HFF-Myc (cell line): ENCODE results near the gene TMEM134.
"Not testable (repeated sequence)": the region's sequence is repeated elsewhere in the genome, so short reads cannot be mapped to it uniquely, and the experiment has no call there.

ENCODE experiments used
- DNase-seq: peaks from one replicate; pipeline ENCODE4 v3.0.0-alpha.2; 2011; ENCODE audit warnings: low read depth; ENCODE audit errors: extremely low read depth
- H3K4me3 ChIP-seq: replicated peaks from 2 replicates; pipeline ENCODE4 v1.5.1; 2011; ENCODE audit warnings: low read depth, mild to moderate bottlenecking, control low read depth, low read length
- TF ChIP-seq, protein P1 (sequence below): IDR thresholded peaks from 2 replicates; pipeline ENCODE4 v1.5.1; 2012; ENCODE audit warnings: mild to moderate bottlenecking, low read depth, low read length, control low read depth; ENCODE audit errors: missing control alignments

TMEM134 gene

GRCh38 chr11:67468759-67469507 lies at the start of gene TMEM134:
TMEM134 (minus strand) TSS chr11:67469251; CDS start chr11:67469192, 59 bp downstream.
- peak within 1 kb of the TSS; percentile 55 for H3K4me3 ChIP-seq
- peak; percentile 62 for DNase-seq
- TF ChIP-seq, protein P1, sequence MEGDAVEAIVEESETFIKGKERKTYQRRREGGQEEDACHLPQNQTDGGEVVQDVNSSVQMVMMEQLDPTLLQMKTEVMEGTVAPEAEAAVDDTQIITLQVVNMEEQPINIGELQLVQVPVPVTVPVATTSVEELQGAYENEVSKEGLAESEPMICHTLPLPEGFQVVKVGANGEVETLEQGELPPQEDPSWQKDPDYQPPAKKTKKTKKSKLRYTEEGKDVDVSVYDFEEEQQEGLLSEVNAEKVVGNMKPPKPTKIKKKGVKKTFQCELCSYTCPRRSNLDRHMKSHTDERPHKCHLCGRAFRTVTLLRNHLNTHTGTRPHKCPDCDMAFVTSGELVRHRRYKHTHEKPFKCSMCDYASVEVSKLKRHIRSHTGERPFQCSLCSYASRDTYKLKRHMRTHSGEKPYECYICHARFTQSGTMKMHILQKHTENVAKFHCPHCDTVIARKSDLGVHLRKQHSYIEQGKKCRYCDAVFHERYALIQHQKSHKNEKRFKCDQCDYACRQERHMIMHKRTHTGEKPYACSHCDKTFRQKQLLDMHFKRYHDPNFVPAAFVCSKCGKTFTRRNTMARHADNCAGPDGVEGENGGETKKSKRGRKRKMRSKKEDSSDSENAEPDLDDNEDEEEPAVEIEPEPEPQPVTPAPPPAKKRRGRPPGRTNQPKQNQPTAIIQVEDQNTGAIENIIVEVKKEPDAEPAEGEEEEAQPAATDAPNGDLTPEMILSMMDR, result peak; percentile 31

- no peak for DNase-seq
- TF ChIP-seq, protein P1, result no peak
- H3K4me3 ChIP-seq, result no peak overlapping the region
These were observed 48.9 kb upstream of the TMEM134 start for GRCh38 chr11:67517784-67518552.

DNA sequence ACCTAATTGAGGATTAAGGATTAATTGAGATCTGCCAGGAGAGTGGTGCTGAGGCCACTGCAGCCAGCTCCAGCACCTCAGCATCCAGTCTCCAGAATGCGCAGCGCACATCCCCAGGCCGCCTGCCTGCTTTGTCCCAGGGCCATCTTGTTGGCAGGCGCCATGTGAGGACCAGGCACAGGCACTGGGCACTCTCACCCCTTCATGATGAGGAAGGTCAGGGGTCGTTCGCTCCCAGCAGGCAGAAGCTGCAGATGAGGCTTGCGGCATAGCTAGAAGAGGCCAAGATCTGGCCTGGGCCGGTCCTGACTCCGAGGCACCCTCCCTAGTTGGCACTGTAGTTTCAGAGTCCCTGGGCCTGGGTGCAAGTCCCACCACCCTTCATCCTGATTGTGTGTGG lies 47.8 kb upstream of the TMEM134 start:
- TF ChIP-seq, protein P1, result no peak
- no peak for DNase-seq
- H3K4me3 ChIP-seq, result no peak overlapping the region

- TF ChIP-seq, protein P1, result no peak
- no peak for DNase-seq
- no peak overlapping the region for H3K4me3 ChIP-seq
These were observed 45.1 kb upstream of the TMEM134 start for GRCh38 chr11:67514116-67514515.

- DNase-seq, H3K4me3 ChIP-seq: not testable (repeated sequence)
These were observed 42.5 kb upstream of the TMEM134 start for GRCh38 chr11:67511558-67511957.

GRCh38 chr11:67510023-67510345 lies 40.9 kb upstream of the TMEM134 start:
- TF ChIP-seq, protein P1, result no peak

GRCh38 chr11:67508486-67509121 lies 39.6 kb upstream of the TMEM134 start:
- H3K4me3 ChIP-seq, result peak overlapping the region; percentile 65
- DNase-seq, result peak; percentile 77
- TF ChIP-seq, protein P1, result no peak

More at GRCh38 chr11:67510023-67510345, 40.9 kb upstream of the TMEM134 start:
- no peak overlapping the region for H3K4me3 ChIP-seq
- DNase-seq, result no peak
